Measurements from ENCODE around the gene BLVRA.

BLVRA gene

DNA sequence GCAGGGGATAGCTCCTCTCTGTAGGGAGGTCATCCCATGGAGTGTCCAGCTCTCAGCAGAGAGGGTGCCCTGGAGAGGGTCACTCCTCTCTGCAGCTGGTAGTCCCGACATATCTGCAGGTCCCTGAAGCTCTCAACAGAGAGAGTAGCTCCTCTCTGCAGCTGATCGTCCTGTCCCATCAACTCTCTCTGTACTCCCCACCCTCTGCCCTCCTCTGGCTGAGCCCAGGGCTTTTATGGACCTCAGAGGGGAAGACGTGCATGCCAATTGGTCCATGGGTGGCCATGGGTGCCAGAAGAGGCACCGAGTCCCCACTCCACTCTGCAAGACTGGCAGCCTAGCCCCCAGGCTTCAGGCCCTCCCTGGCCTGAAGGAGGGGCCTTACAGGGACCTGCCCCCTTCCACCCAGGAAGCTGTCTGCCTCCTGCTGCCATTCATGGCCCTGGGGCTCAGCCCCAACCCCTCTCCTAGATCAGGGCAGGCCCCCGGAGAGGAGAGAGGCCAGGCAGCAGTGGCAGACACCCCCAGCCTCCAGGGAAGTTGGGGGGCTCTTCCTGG, 9.0 kb upstream of the BLVRA start:
- no peak for DNase-seq (ENCODE audit: low spot score)

DNA sequence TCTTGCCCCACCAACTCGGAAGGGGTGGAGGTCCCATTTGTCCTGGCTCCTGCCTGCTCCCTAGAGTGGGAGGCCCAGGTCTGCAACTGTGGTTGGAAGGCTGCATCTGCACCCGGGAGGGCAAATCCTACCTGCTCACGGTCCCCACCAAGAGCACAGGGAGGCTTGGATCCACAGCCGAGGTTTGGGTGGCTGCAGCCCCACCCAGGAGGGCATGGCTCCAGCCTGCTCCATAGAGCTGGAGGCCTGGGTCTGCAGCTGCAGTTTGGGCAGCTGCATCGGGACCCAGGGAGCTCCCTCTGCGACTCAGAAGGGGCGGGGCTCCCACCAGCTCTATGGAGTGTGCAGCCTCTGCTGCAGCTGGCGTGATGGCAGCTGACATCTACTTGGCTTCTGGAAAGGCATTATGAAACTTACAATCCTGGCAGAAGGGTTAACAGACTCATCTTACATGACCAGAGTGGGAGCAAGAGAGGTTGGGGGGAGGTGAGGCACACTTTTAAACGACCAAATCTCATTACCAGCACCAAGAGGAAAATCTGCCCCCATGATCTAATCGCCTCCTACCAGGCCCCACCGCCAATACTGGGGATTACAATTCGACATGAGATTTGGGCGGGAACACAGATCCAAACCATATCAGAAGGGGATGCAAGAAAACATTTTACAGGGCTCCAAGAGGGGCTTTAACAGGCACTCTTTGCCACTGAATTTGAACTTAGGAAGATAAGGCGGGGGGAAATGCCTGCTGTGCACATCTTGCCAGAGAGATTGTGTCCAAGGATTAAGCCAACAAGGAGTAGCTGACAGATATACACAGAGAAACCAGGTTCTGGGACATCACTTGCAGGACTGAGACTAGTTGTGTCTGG, 8.2 kb upstream of the BLVRA start:
- no peak for DNase-seq (ENCODE audit: low spot score)

DNA sequence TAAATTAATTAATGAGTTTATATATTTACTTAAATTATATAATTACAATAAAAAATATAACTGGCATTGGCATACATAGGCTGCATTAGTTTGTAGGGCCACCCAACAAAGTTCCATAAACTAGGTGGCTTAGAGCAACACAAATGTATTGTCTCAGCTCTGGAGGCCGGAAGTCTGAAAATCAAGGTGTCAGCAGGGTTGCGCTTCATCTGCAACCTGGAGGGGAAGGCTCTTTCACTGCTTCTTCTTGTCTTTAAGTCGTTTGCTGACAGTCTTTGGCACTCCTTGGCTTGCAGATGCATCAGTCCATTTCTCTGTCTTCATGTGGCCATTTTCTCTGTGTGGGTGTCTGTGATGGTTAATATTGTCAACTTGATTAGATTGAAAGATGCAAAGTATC, 6.1 kb upstream of the BLVRA start:
- no peak for DNase-seq (ENCODE audit: low spot score)

DNA sequence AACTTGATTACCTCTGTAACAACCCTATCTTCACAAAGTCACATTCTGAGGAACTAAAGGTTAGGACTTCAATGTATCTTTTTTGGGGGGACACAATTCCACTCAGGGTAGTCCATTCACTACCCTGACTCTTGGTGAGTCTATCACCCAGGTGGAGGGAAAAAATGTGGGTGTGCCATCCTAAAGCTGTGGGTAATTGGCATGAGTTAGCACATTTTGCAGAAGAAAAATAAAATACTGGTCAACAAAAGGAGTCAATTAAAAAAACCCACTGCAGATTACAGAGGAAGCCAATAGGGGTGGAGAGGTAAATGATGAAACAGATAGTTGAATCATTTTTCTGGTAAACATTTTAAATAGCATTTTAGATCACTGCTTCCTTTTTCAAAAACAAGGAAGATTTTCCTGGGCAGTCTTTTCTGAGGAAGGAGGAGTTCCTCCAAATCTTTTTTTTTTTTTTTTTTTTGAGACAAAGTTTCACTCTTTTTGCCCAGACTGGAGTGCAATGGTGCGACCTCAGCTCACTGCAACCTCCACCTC, 5.1 kb upstream of the BLVRA start:
- no peak for DNase-seq (ENCODE audit: low spot score)

DNA sequence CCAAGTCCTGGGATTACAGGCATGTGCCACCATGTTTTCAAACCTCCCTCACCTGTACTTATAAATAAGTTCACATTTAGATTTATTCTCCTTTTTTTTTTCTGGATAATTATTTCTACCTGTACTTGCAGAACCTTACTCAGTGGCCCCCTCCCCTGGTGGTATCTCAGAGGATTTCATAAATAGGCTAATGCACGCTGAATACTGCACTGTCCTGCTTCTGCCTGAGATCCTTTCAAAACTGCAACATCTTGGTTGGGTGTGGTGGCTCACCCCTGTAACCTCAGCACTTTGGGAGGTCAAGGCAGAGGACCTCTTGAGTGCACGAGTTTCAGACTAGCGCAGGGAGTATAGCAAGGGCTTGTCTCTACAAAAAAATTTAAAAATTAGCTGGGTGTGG, 4.6 kb upstream of the BLVRA start:
- no peak for DNase-seq (ENCODE audit: low spot score)

DNA sequence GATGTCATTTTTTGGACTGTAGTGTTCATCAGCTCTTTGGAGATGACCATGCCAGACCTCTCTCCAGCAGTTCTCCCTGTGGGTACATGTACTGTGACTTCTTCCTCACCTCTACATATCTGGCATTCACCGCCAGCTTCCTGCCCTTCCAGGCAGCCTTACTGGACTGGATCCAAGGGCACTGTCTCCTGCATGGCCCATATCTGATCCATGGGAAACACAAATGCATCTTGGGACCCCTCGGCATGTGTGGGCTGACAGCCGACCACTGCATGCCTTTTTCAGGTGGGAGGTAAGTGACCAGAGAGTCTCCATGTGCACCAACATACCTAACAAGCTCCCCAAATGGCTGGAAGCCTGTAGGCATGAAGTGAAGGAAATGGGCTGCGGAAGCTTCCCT, 3.9 kb upstream of the BLVRA start:
- DNase-seq (ENCODE audit: low spot score), result no peak

DNA sequence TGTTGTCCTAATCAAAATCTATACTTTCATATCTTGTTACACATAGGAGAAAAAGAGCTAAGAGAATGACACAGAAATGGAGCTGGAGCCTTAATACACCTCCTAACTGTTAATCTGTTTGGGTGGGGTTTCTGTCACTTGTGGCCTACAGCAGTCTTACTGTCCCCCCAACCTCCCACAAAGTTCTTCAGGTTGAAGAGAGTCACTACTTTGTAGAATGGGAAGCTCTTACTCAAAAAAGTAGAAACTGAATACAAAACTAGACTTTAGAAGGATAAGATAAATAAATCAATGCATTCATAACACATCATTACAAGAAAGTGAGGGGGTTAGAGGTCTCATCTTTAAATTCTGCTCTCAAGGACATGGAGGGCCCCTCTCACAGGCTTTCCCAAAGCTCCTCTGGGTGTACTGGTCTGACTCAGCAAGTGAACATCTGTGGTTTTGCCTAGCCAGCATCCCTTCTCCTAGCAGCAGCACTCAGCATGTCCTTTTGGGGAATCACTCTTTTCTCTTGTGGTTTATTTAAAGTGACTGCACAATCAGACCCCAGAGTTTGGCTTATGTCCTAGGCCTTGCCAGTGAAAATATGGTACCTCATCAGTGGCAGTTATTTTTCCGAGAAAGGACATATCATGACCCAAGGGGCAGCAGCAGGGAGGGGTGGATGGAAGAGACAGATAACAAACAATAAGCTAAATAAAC, 2.0 kb upstream of the BLVRA start:
- DNase-seq (ENCODE audit: low spot score), result no peak

DNA sequence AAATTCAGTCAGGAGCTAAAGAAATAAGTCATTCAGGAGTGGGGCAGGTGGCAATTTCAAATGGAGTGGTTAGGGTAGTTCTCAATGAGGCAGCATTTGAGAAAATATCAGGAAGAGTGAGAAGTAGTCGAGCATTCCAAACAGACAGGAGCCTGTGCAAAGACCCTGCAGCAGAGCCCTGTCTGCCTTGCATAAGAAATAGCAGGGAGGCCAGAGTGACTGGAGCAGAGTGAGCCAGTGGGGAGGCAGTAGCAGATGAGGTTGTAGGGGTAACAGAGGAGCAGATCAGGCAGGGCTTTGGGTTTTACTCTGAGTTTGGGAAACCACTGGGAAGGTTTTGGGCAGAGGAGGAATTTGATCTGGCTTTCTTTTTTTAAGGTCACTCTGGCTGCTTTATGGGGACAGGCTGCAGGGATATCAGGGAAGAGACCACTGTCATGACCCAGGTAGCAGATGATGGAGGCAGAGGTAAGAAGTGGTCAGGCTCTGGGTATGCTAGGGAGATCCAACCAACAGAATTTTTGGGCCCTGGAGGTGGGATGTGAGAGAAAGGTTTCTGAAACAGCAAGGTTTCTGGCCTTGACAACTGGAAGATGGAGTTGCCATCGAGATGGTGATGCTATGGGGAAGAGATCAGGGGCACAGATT, 1.3 kb upstream of the BLVRA start:
- DNase-seq (ENCODE audit: low spot score), result no peak

DNA sequence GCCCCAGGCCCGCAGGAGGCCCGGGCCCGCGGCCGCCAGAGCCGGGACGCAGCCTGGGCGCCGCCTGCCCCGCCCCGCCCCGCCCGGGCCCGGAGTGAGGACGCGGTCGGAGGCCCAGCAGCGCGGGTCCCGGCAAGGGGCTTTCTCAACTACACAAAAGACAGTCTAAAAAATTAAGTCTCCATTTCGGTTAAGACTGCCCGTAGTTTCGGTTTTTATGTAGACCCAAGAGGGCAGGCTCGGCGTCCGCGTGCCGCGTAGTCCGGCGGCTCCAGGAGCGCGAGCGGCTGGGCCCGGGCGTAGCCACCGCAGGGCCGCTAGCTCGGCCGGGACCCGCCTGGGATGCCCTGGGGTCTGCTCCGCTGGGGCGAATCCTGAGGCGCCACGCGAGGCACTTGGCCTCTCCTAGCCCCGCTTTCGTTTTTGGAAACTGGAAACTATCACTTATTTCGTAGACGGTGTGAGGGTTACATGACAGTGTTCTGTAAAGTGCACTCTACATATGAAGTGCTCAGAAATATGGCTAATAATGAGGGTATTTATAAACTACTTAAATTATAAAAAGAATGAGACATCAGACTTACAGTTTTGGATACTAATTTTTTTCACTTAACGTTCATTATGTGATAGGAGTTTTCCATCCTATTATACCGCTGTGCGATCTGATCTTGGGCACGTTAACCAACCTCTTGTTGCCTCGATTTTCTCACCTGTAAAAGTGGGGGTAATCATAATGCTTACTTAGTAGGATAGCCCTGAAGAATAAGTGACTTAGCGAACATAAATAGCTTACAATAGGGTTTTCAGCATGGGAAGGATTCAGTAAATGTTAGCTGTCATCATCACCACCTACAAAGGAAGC, 573 bp downstream of the BLVRA start:
- peak; percentile 67 for DNase-seq (ENCODE audit: low spot score)

DNA sequence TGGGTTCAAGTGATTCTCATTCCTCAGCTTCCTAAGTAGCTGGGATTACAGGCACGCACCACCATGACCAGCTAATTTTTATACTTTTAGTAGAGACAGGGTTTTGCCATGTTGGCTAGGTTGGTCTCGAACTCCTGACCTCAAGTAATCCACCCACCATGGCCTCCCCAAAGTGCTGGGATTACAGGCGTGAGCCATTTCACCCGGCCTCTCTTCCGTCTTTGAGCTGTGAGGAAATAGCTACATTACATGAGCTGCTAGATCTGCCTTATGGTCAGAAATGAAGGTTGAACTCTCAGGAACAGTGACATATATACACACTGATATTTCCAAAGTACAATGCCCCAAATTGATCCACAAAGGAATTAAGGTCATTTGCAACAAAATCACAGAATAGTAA, 2.4 kb downstream of the BLVRA start:
- DNase-seq (ENCODE audit: low spot score), result no peak

DNA sequence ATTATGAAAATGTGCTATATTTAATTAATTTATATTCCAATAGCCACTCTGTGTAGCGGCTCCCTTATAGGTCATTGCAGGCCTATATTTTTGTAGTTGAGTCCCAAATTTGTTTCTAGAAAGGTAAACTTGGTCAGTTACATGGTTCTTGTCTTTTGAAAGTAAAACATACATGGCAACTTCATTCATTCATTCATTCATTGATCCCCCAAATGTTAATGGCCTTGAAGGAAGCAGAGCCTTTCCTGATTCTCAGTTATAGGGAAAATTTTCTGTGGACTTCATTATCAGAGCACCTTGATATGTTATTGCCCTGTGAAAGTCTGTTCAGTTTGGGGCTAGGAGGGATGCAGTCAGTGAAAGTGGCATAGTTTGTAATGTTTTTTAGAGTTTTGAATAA, 2.9 kb downstream of the BLVRA start:
- DNase-seq (ENCODE audit: low spot score), result no peak

DNA sequence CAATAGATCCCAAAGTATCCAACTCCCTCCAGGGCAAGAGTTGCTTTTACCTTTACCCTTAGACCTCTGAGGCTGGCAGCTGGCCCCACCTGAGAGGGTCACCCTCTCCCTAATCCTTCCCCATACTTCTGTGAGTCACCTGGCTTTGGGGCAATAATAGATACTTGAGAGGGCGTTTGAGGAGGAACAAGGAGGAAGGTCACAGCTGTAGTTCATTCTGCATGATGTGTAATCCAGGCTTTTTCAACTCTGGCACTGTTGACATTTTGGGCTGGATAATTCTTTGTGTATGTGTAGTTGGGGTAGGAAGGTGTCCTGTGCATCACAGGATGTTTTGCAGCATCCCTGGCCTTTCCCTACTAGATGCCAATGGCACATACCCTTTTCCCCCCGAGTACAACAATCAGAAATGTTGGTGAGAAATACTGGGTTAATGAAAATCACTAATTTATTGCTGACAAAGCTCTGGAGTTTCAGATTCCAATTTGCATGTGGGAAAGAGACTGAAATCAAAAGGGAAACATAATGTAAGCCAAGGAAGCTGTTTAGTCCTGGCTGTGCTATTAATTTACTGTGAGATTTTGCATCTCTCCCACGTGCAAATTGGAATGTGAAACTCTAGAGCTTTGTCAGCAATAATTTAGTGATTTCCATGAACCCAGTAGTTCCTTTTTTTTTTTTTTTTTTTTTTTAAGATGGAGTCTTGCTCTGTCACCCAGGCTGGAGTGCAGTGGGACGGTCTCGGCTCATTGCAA, 3.6 kb downstream of the BLVRA start:
- no peak for DNase-seq (ENCODE audit: low spot score)

DNA sequence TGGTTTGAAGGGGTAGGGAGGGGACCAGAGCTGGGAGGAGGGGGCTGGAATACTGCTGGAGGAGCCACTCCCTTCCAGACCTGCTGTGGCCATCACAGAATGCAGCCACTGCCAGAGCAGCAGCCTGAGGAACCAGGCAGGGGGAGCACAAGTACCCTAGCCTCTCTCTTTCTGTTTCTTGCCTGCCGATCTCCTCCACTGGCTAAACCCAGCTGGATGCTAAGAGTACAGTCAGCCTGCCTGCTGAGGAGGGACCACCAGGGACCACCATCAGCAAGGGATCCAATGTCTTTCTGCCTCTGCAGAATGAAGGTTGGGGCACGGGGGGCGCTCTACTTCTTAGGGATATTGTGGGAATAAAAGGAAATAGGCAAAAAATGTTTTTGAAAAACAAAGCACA, 4.7 kb downstream of the BLVRA start:
- DNase-seq (ENCODE audit: low spot score), result no peak

DNA sequence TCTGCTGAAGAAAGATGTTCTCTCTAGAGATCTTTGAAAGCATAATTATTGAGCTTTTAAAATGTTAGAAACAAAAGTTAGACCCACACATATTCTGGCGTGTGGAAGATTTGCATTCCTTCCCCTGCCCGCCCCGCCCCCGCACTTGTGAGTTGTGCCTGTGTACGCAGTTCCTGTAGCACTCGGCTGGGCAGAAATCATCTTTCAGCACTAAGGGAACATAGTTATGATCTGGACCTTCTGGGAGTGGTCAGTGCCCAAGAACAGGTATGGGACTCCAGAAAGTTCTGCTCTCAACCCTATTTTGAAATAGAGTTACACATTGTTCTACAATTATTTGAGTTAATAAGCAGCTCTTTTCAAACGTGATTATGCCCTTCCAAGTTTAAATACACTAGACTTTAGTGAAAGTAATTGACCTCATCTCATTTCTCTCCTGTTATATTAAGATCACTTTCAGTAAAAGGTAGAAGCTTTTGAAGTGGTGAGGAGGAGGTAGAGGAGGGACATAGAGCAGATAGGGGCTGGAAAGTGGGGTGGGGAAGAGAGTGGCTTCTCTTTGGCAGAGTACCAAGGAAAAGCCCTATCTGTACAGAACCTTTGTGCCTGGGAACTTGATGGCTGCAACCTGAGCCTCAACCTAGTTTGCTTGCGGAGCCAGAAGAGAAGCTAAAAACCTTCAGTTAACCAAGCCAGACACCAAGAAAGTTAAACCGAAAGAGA, 5.7 kb downstream of the BLVRA start:
- no peak for DNase-seq (ENCODE audit: low spot score)

DNA sequence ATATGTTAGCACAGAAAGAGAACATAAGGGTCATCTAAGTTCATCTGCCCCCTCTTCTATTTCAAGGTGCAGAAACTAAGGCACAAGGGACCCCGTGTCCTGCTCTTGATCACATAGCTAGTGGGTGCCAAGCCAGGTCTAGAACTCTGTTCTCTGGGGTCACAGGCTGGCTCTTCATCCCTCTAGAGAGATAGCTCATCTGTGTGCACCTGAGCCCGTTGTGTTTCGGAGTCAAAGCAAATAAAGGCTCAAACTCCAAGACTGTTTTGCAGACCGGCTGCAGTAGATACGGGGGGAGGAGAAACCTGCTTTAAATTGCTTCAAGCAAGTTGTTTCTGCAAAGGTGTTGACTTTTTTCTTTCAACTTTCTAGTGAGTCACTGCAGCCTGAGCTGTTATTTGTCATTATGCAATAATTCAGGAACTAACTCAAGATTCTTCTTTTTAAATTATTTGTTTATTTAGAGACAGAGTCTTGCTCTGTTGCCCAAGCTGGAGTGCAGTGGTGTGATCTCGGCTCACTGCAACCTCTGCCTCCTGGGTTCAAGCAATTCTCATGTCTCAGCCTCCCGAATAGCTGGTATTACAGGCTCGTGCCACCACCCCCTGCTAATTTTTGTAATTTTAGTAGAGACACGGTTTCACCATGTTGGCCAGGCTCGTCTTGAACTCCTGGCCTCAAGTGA, 6.5 kb downstream of the BLVRA start:
- DNase-seq (ENCODE audit: low spot score), result no peak

DNA sequence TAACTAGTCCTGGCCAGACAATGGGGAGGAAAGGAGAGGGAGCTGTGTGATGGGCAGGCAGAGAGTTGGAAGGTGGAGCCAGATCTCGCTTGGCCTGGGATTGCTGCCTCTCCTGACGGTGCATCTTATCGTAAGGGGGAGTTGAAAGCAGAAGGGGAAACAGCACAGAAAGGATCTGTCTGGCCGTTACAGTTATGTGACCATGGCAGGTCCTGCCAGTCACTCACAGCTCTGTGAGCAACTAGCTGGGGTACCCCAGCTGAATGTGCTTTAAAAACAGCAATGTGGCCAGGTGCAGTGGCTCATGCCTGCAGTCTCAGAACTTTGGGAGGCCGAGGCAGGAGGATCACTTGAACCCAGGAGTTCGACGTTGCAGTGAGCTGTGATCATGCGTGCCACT, 8.1 kb downstream of the BLVRA start:
- no peak for DNase-seq (ENCODE audit: low spot score)

DNA sequence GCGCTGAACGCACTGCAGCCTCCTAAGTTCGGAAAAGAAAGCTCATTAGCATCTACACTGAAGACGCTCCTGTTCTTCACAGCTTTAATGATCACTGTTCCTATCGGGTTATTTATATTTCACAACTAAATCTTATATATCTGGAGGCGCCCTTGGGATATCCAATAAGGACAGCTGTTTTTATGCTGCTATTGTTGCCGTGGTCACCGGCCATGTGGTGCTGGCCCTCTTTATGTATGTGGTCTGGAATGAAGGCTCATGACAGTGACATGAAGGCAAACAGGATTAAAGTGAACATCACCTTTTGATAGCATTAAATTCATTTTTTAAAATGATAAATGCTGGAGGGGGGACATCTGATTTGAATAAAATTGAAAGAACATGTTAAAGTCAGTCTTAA, 8.8 kb downstream of the BLVRA start:
- no peak for DNase-seq (ENCODE audit: low spot score)

DNA sequence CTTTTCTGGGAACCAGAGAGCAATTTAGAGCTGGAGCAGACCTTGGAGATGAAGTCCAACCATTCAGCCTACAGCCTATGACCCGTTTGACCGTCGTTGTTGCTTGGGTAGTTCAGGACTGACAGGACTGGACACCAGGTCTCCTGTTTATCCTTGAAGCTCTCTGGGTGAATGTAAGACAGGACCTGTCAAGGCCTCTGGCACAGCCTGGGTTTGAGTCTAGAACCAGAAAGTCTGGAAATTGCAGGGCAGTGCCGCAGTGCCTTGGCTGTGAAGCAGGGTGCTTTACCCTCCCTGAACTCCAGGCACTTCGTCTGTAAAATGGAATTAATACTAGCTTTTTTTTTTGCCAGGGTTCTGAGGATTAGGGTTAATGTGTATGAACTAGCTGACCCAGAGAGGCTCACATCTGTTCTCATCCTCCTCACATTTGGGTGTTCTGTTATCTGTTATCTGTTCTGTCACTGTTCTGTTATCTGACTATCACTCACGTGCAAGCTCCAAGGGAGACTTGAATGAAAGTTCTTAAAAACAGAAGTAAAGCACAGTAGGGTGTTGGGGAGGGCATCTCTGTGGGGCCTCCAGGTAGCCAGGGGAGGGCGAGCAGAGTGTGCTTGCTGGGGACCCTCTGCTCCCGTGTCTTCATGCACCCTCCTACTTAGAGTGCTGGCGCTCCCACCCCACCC, 9.9 kb downstream of the BLVRA start:
- DNase-seq (ENCODE audit: low spot score), result no peak

DNA sequence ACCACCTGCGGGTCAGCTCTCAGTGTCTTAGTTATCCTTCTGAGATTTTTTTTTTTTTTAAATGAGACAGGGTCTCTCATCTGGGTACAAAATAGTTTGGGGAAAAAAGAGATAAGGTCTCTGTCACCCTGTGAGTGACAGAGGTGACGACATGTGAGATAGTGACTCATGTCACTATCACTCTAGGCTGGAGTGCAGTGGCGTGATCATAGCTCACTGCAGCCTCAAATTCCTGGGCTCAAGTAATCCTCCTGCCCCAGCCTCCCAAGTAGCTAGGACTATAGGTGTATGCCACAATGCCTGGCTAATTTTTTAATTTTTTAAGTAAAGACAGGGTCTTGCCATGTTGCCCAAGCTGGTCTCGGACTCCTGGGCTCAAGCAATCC, 10.4 kb downstream of the BLVRA start:
- no peak for DNase-seq (ENCODE audit: low spot score)

Measured in ecto neural progenitor cell (in vitro differentiated cells).